ENCODE measurements around the gene NKX2-2. TPM values are rescaled to one million over a fixed set of nuclear protein-coding genes. Genes with fewer than 3 reads are reported as not detected.

NKX2-2 gene
- polyA plus RNA-seq, 2 of the 4 experiments (the other 2 are of a cell fraction): not detected

GRCh38 chr20:21498635-21499034, 15.2 kb downstream of the NKX2-2 start:
- Histone ChIP-seq H3K9me3 (no peaks in the 10 kb centered on the region), H3K4me2 (no peak overlapping the region), H3K27ac (no peak overlapping the region), H3K4me1 (no peaks in the 10 kb centered on the region), H3K4me3 (no peak overlapping the region)
- ChIA-PET POLR2A (no interaction called here), CTCF (interaction anchor here (1.4 to 24.8 kb wide), 2 partner anchors 9 to 257 kb away, joined by 3 to 610 read pairs; no protein-coding TSS in a partner anchor)
- 58% methylated on average over 4 of the region's 4 CpGs for WGBS (ENCODE audit: missing lambda C conversion rate)
- FAIRE-seq (no peak), ATAC-seq (no peak; a peak in 1 of 6 replicates), DNase-seq (ENCODE audit: low read depth in 1 of 2, low spot score in 1 of 2) (no peak)
- TF ChIP-seq HOXA7 (CRISPR knock-in tag; IDR thresholded peaks at IDR 0.05): no peak
- TF ChIP-seq RFX5 (IDR thresholded peaks at IDR 0.05): no peak
- TF ChIP-seq MAFK (IDR thresholded peaks at IDR 0.05; ENCODE audit: partially characterized antibody): no peak
- TF ChIP-seq MYC (IDR thresholded peaks at IDR 0.05; ENCODE audit: borderline replicate concordance, low read length): no peak
- TF ChIP-seq NPAS2 (CRISPR knock-in tag; IDR thresholded peaks at IDR 0.05; ENCODE audit: borderline replicate concordance): no peak

GRCh38 chr20:21498195-21498594, 15.7 kb downstream of the NKX2-2 start:
- Histone ChIP-seq H3K4me1 (no peaks in the 10 kb centered on the region), H3K4me2 (no peak overlapping the region), H3K9me3 (no peaks in the 10 kb centered on the region), H3K4me3 (no peak overlapping the region), H3K27ac (no peak overlapping the region)
- 58% methylated on average over 6 of the region's 6 CpGs for whole genome bisulfite sequencing (ENCODE audit: missing lambda C conversion rate)
- ChIA-PET CTCF (interaction anchor here (1.4 to 24.8 kb wide), 3 partner anchors 5 to 257 kb away, joined by 3 to 610 read pairs (median 115); no protein-coding TSS in a partner anchor), POLR2A (no interaction called here)
- DNase-seq (ENCODE audit: low read depth in 1 of 2, low spot score in 1 of 2): no peak
- no peak for TF ChIP-seq CHD4 (IDR thresholded peaks at IDR 0.05; ENCODE audit: borderline replicate concordance)
- TF ChIP-seq SMC3 (IDR thresholded peaks at IDR 0.05): no peak
- no peak for TF ChIP-seq PBX3 (IDR thresholded peaks at IDR 0.05)
- TF ChIP-seq JUN (IDR thresholded peaks at IDR 0.05): no peak
- TF ChIP-seq JUNB (IDR thresholded peaks at IDR 0.05): no peak
- TF ChIP-seq RARB (CRISPR knock-in tag; IDR thresholded peaks at IDR 0.05): no peak
- no peak for TF ChIP-seq MYC (IDR thresholded peaks at IDR 0.05; ENCODE audit: borderline replicate concordance, low read length)
- no peak for TF ChIP-seq HMGXB4 (CRISPR knock-in tag; IDR thresholded peaks at IDR 0.05; ENCODE audit: borderline replicate concordance)
- TF ChIP-seq CHD2 (IDR thresholded peaks at IDR 0.05; ENCODE audit: low read length, partially characterized antibody): no peak
- no peak for TF ChIP-seq FOSB (CRISPR knock-in tag; IDR thresholded peaks at IDR 0.05)
- no peak for TF ChIP-seq MAZ (IDR thresholded peaks at IDR 0.05; ENCODE audit: borderline replicate concordance, low read depth, low read length)
- TF ChIP-seq RCOR1 (IDR thresholded peaks at IDR 0.05; ENCODE audit: low read depth, low read length): no peak
- no peak for TF ChIP-seq SREBF2 (IDR thresholded peaks at IDR 0.05)
- TF ChIP-seq FOSL2 (IDR thresholded peaks at IDR 0.05): no peak
- no peak for TF ChIP-seq FOSL2 (CRISPR knock-in tag; IDR thresholded peaks at IDR 0.05)
- TF ChIP-seq CBX8 (IDR thresholded peaks at IDR 0.05): no peak
- TF ChIP-seq ZFP36 (IDR thresholded peaks at IDR 0.05; ENCODE audit: borderline replicate concordance, partially characterized antibody): no peak
- TF ChIP-seq PHF8 (IDR thresholded peaks at IDR 0.05; ENCODE audit: borderline replicate concordance, low read depth): no peak
- TF ChIP-seq REST (IDR thresholded peaks at IDR 0.05): no peak
- no peak for TF ChIP-seq RFX5 (IDR thresholded peaks at IDR 0.05)
- TF ChIP-seq USF2 (IDR thresholded peaks at IDR 0.05): no peak
- FAIRE-seq: no peak
- ATAC-seq: no peak
